Measurements from ENCODE around the gene ZFP36L1. TPM values are rescaled to one million over a fixed set of nuclear protein-coding genes. Genes with fewer than 3 reads are reported as not detected.

ZFP36L1 gene
- total RNA-seq, 4 donors from 2014 or later: 154 to 451 (median 280) TPM

- Histone ChIP-seq H3K4me1 (peaks cover 0 to 57% (median 33%) of the 10 kb centered on the region in 3 donors), H3K9me3 (no peaks in the 10 kb centered on the region), H3K4me3 (no peak overlapping the region), H3K27ac (peak overlapping the region; percentile 50 to 82 (median 80)), H3K36me3 (no peaks in the 10 kb centered on the region), H3K27me3 (no peaks in the 10 kb centered on the region)
- TF ChIP-seq CTCF (IDR thresholded peaks at IDR 0.05): no peak
- no peak for TF ChIP-seq POLR2A (IDR thresholded peaks at IDR 0.05)
- no peak for TF ChIP-seq EP300 (IDR thresholded peaks at IDR 0.05)
- 32 to 50% methylated on average over 2 to 5 of the region's 7 CpGs for WGBS, 2 donors (ENCODE audit: low coverage in 1 of 2)
- ATAC-seq: peak; percentile 61
Observed at GRCh38 chr14:68780358-68781160, 12.3 kb downstream of the ZFP36L1 start.

- no peak for TF ChIP-seq POLR2A (IDR thresholded peaks at IDR 0.05)
- no peak for TF ChIP-seq CTCF (IDR thresholded peaks at IDR 0.05)
- TF ChIP-seq POLR2AphosphoS5 (IDR thresholded peaks at IDR 0.05): peak; percentile 92
- TF ChIP-seq EP300 (IDR thresholded peaks at IDR 0.05): no peak
- H3K27me3 ChIP-seq: no peaks in the 10 kb centered on the region
- no peaks in the 10 kb centered on the region for H3K36me3 ChIP-seq
- peaks cover 0 to 5% (median 0%) of the 10 kb centered on the region in 3 donors for H3K9me3 ChIP-seq
- WGBS, 2 donors (ENCODE audit: low coverage in 1 of 2): 36 to 37% methylated on average over 9 of the region's 9 CpGs
- peak; percentile 37 for ATAC-seq
- H3K4me1 ChIP-seq: peaks cover 0 to 52% (median 33%) of the 10 kb centered on the region in 3 donors
- H3K4me3 ChIP-seq: no peak overlapping the region
- peak overlapping the region; percentile 50 to 82 (median 80) for H3K27ac ChIP-seq
Observed at GRCh38 chr14:68779761-68780323, 13.0 kb downstream of the ZFP36L1 start.

- H3K27ac ChIP-seq: peak overlapping the region in 2 of 4 donors; percentile 80 to 82
- 60 to 100% methylated on average over 1 of the region's 1 CpG for WGBS, 2 donors (ENCODE audit: low coverage in 1 of 2)
- no peak for ATAC-seq
- H3K9me3 ChIP-seq: peaks cover 0 to 5% (median 0%) of the 10 kb centered on the region in 3 donors
- TF ChIP-seq POLR2A (IDR thresholded peaks at IDR 0.05): no peak
- no peak for TF ChIP-seq CTCF (IDR thresholded peaks at IDR 0.05)
- no peak for TF ChIP-seq EP300 (IDR thresholded peaks at IDR 0.05)
- peaks cover 0 to 51% (median 33%) of the 10 kb centered on the region in 3 donors for H3K4me1 ChIP-seq
- no peaks in the 10 kb centered on the region for H3K36me3 ChIP-seq
- no peaks in the 10 kb centered on the region for H3K27me3 ChIP-seq
- H3K4me3 ChIP-seq: no peak overlapping the region
Observed at GRCh38 chr14:68777644-68778043, 15.2 kb downstream of the ZFP36L1 start.

GRCh38 chr14:68775614-68776126 lies 17.2 kb downstream of the ZFP36L1 start:
- Histone ChIP-seq H3K4me1 (peaks cover 0 to 31% (median 22%) of the 10 kb centered on the region in 3 donors), H3K4me3 (no peak overlapping the region)

More at GRCh38 chr14:68775614-68776126, 17.2 kb downstream of the ZFP36L1 start:
- Histone ChIP-seq H3K9me3 (peaks cover 0 to 5% (median 0%) of the 10 kb centered on the region in 3 donors), H3K27me3 (no peaks in the 10 kb centered on the region), H3K27ac (no peak overlapping the region), H3K36me3 (no peaks in the 10 kb centered on the region)
- no peak for TF ChIP-seq EP300 (IDR thresholded peaks at IDR 0.05)
- TF ChIP-seq POLR2AphosphoS5 (IDR thresholded peaks at IDR 0.05): no peak
- no peak for TF ChIP-seq CTCF (IDR thresholded peaks at IDR 0.05)
- TF ChIP-seq POLR2A (IDR thresholded peaks at IDR 0.05): no peak
- WGBS, 2 donors (ENCODE audit: low coverage in 1 of 2): 93 to 96% methylated on average over 4 of the region's 6 CpGs
- no peak for ATAC-seq
